GM23338 (cell line): ENCODE data around the gene APLN. TPM values are rescaled to one million over a fixed set of nuclear protein-coding genes. Genes with fewer than 3 reads are reported as not detected.

ENCODE experiments used
- ATAC-seq: fragments of 200-7000 bp; cut with Tn5 transposase; 3 replicates; pipeline ENCODE4 v1.9.1; 2020
- DNase-seq: peaks from one replicate; pipeline ENCODE4 v3.0.0-alpha.2; 2015; ENCODE audit warnings: low spot score
- H2AFZ ChIP-seq: fragments of 200-600 bp; sonication (generic); 2 replicates; pipeline ENCODE4 v1.8.0; 2016; ENCODE audit warnings: antibody characterized with exemption, mild to moderate bottlenecking, moderate library complexity
- H3F3A ChIP-seq: fragments of 200-600 bp; sonication (generic); replicated peaks from 2 replicates; pipeline ENCODE4 v1.8.0; 2017; ENCODE audit warnings: antibody characterized with exemption, mixed run types, low read depth
- H3K27ac ChIP-seq: fragments of 200-600 bp; sonication (generic); 2 replicates; pipeline ENCODE4 v1.6.1; 2016; ENCODE audit warnings: low read depth
- H3K27me3 ChIP-seq: fragments of 200-600 bp; sonication (generic); 2 replicates; pipeline ENCODE4 v1.8.0; 2016; ENCODE audit warnings: mild to moderate bottlenecking, mixed run types, moderate library complexity; ENCODE audit not compliant: insufficient read depth
- H3K36me3 ChIP-seq: fragments of 200-600 bp; sonication (generic); 2 replicates; pipeline ENCODE4 v1.8.0; 2016; ENCODE audit warnings: mild to moderate bottlenecking; ENCODE audit not compliant: insufficient read depth
- H3K4me1 ChIP-seq: fragments of 200-600 bp; sonication (generic); 2 replicates; pipeline ENCODE4 v1.8.0; 2016; ENCODE audit warnings: mild to moderate bottlenecking, moderate library complexity; ENCODE audit not compliant: insufficient read depth
- H3K4me2 ChIP-seq: fragments of 200-600 bp; sonication (generic); 2 replicates; pipeline ENCODE4 v1.7.1; 2017; ENCODE audit warnings: mixed run types
- H3K4me3 ChIP-seq: fragments of 200-600 bp; sonication (generic); 2 replicates; pipeline ENCODE4 v1.6.1; 2016; ENCODE audit warnings: mixed run types
- H3K79me2 ChIP-seq: fragments of 200-600 bp; sonication (generic); replicated peaks from 2 replicates; pipeline ENCODE4 v1.8.0; 2017; ENCODE audit warnings: mild to moderate bottlenecking; ENCODE audit not compliant: insufficient read depth
- H3K9me2 ChIP-seq: fragments of 200-600 bp; sonication (generic); 2 replicates; pipeline ENCODE4 v1.8.0; 2017; ENCODE audit not compliant: insufficient read depth
- H4K20me1 ChIP-seq: fragments of 200-600 bp; sonication (generic); replicated peaks from 2 replicates; pipeline ENCODE4 v1.8.0; 2017; ENCODE audit warnings: mild to moderate bottlenecking; ENCODE audit not compliant: insufficient read depth
- H3K27ac Mint-ChIP-seq: 2 replicates; pipeline ENCODE4 v1.8.0; 2020; ENCODE audit warnings: inconsistent platforms, mild to moderate bottlenecking, moderate library complexity, mixed read lengths
- H3K27me3 Mint-ChIP-seq: 3 replicates; pipeline ENCODE4 v1.8.0; 2022; ENCODE audit warnings: low read depth, mild to moderate bottlenecking, moderate library complexity, mixed read lengths, inconsistent platforms; ENCODE audit not compliant: insufficient read depth, poor library complexity
- H3K36me3 Mint-ChIP-seq: 3 replicates; pipeline ENCODE4 v1.8.0; 2021; ENCODE audit warnings: low read depth, mild to moderate bottlenecking, inconsistent platforms, moderate library complexity, mixed read lengths
- H3K4me1 Mint-ChIP-seq: 3 replicates; pipeline ENCODE4 v1.8.0; 2020; ENCODE audit warnings: mild to moderate bottlenecking, inconsistent platforms, mixed read lengths
- H3K4me3 Mint-ChIP-seq: 3 replicates; pipeline ENCODE4 v1.8.0; 2021; ENCODE audit warnings: moderate library complexity, mild to moderate bottlenecking, inconsistent platforms, mixed read lengths
- H3K9me3 Mint-ChIP-seq: 3 replicates; pipeline ENCODE4 v1.8.0; 2020; ENCODE audit warnings: moderate library complexity, mild to moderate bottlenecking, inconsistent platforms, mixed read lengths
- CREB1 ChIP-seq: fragments of 250-450 bp; sonication (Bioruptor Pico); IDR thresholded peaks from 2 replicates; pipeline ENCODE4 v1.5.0; 2020; ENCODE audit warnings: low read depth, mild to moderate bottlenecking, moderate library complexity
- EZH2 ChIP-seq: fragments of 200-600 bp; sonication (generic); IDR thresholded peaks from one replicate; pipeline ENCODE4 v1.8.0; 2017; ENCODE audit warnings: antibody characterized with exemption, mild to moderate bottlenecking, low read depth; ENCODE audit not compliant: unreplicated experiment
- EZH2phosphoT487 ChIP-seq: fragments of 200-600 bp; sonication (generic); IDR thresholded peaks from one replicate; pipeline ENCODE4 v1.8.1; 2018; ENCODE audit warnings: antibody characterized with exemption; ENCODE audit not compliant: unreplicated experiment
- NANOG ChIP-seq: IDR thresholded peaks from 2 replicates; pipeline ENCODE4 v1.6.1; 2016; ENCODE audit warnings: antibody characterized with exemption, borderline replicate concordance
- POLR2AphosphoS5 ChIP-seq: IDR thresholded peaks from 2 replicates; pipeline ENCODE4 v1.6.1; 2016; ENCODE audit warnings: antibody characterized with exemption, low read depth
- ZNF114 ChIP-seq: fragments of 250-450 bp; sonication (Bioruptor Pico); IDR thresholded peaks from 2 replicates; pipeline ENCODE4 v1.5.0; 2020; ENCODE audit warnings: mild to moderate bottlenecking, moderate library complexity
- polyA plus RNA-seq: library from polyadenylated mRNA; unstranded; fragments of >200 nt; fragmentation: Nextera tagmentation; extraction: Ambion mirVana; gene quantifications from 2 replicates; pipeline ENCODE4 v1.2.1, GENCODE V29; 2016
- total RNA-seq: library from RNA; depleted of rRNA; stranded (reverse); fragments of >200 nt; shearing (Covaris generic); gene quantifications from 2 replicates; pipeline ENCODE4 v1.2.3, GENCODE V29; 2014
- TF ChIP-seq, protein P1 (sequence below): IDR thresholded peaks from 2 replicates; pipeline ENCODE4 v1.6.1; 2016; ENCODE audit warnings: antibody characterized with exemption
- TF ChIP-seq, protein P2 (sequence below): IDR thresholded peaks from one replicate; pipeline ENCODE4 v1.6.1; 2018; ENCODE audit warnings: antibody characterized with exemption; ENCODE audit not compliant: unreplicated experiment

Gene APLN
- total and polyA plus RNA-seq, 2 experiments from 2014 or later, result 0.49 to 0.60 TPM

DNA sequence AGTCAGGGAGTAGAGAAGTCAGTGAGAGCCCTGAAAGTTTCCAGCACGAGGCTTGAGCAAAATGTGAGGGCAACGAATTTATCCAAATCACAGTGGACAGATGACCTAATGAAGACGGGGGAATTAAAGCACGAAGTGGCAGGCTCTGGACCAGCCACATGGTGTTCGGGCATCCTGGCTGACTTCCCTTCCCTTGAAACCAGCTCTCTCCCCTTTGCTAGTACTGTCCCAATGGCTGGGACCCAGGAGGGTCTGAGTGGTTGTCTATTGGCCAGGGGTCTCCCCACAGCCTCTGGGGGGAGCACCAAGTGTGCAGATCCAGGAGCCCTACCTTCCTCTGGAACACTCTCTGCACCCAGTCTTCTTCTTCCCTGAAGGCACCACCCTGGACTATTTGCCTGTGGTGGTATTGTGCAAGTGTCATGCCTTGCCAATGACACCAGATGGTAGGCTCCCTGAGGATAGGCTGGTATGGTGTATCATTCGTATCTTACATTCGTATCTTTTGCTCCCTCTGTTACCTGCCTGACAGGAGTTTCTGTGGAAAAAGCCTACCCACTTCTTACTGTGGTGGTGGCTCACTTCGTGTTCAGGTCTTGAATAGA, 2.1 kb downstream of the APLN start:
- Histone ChIP-seq H3K4me3 (no peak overlapping the region), H3K36me3 (no peaks in the 10 kb centered on the region), H3K27me3 (peaks cover 49% of the 10 kb centered on the region), H3K27ac (no peak overlapping the region), H3K79me2 (no peaks in the 10 kb centered on the region), H4K20me1 (no peaks in the 10 kb centered on the region), H3K9me2 (no peaks in the 10 kb centered on the region), H3K4me2 (no peak overlapping the region), H3F3A (no peaks in the 10 kb centered on the region), H2AFZ (no peak overlapping the region), H3K4me1 (no peaks in the 10 kb centered on the region)
- no peak for TF ChIP-seq CREB1 (CRISPR knock-in tag)
- Mint-ChIP-seq H3K4me1 (peaks cover 20% of the 10 kb centered on the region), H3K27me3 (peaks cover 45% of the 10 kb centered on the region), H3K9me3 (no peaks in the 10 kb centered on the region), H3K36me3 (no peaks in the 10 kb centered on the region), H3K27ac (no peak overlapping the region), H3K4me3 (peak overlapping the region; percentile 21; the same call in 1 of the 3 replicates)
- no peak for DNase-seq
- no peak for ATAC-seq

DNA sequence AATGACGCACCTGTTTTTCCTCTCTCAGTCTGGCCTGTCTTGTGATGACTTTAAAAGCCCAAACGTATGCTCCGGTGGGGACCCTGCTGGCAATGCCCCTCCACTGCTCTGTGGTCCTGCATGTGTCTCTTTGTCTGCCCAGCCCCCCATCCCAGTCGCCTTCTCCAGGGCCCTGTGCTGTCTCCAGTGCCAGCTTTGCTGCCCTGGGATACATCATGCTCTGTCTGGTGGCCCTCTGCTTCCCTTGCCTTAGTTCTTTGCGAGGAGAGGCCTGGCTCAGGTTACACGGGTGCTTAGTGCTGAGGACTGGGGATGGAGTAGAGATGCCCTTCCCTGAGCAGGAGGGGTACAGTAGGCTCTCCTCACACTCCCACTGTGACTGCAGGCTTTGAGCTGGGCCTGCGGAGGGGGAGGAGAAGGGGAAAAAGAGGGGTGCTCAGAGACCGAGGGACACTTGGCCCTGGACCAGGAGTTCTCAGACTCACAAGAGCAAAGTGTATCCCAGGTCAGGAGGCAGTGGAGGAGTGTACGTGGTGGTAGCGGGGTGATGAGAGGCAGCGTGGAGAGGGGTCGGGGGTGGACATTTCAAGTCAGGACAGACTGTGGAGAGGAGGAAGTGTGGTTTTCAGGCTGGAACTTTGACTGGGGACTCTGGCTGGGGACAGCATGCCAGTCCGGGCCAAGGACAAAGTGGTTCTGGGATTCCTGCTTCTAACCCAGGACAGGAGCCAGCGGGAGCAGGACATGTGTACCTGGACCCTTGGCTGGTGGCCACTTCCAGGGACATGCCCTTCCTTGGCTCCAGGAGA, 2.8 kb downstream of the APLN start:
- no peaks in the 10 kb centered on the region for H3K9me2 ChIP-seq
- Mint-ChIP-seq H3K9me3 (no peaks in the 10 kb centered on the region), H3K4me3 (no peak overlapping the region; the same call in 2 of the 3 replicates), H3K4me1 (peaks cover 20% of the 10 kb centered on the region), H3K27ac (no peak overlapping the region), H3K36me3 (no peaks in the 10 kb centered on the region), H3K27me3 (peaks cover 45% of the 10 kb centered on the region)
- H4K20me1 ChIP-seq, result no peaks in the 10 kb centered on the region
- no peaks in the 10 kb centered on the region for H3K36me3 ChIP-seq
- no peak overlapping the region for H3K27ac ChIP-seq
- no peaks in the 10 kb centered on the region for H3F3A ChIP-seq
- peaks cover 49% of the 10 kb centered on the region for H3K27me3 ChIP-seq
- ATAC-seq, result no peak; the same call in 2 of the 3 replicates
- no peak overlapping the region for H3K4me3 ChIP-seq
- DNase-seq, result no peak
- H3K4me2 ChIP-seq, result no peak overlapping the region
- no peak for TF ChIP-seq POLR2AphosphoS5
- no peak for TF ChIP-seq CREB1 (CRISPR knock-in tag)
- no peak for TF ChIP-seq NANOG
- TF ChIP-seq EZH2, result no peak
- TF ChIP-seq, protein P1, sequence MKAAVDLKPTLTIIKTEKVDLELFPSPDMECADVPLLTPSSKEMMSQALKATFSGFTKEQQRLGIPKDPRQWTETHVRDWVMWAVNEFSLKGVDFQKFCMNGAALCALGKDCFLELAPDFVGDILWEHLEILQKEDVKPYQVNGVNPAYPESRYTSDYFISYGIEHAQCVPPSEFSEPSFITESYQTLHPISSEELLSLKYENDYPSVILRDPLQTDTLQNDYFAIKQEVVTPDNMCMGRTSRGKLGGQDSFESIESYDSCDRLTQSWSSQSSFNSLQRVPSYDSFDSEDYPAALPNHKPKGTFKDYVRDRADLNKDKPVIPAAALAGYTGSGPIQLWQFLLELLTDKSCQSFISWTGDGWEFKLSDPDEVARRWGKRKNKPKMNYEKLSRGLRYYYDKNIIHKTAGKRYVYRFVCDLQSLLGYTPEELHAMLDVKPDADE, result no peak
- TF ChIP-seq, protein P2, sequence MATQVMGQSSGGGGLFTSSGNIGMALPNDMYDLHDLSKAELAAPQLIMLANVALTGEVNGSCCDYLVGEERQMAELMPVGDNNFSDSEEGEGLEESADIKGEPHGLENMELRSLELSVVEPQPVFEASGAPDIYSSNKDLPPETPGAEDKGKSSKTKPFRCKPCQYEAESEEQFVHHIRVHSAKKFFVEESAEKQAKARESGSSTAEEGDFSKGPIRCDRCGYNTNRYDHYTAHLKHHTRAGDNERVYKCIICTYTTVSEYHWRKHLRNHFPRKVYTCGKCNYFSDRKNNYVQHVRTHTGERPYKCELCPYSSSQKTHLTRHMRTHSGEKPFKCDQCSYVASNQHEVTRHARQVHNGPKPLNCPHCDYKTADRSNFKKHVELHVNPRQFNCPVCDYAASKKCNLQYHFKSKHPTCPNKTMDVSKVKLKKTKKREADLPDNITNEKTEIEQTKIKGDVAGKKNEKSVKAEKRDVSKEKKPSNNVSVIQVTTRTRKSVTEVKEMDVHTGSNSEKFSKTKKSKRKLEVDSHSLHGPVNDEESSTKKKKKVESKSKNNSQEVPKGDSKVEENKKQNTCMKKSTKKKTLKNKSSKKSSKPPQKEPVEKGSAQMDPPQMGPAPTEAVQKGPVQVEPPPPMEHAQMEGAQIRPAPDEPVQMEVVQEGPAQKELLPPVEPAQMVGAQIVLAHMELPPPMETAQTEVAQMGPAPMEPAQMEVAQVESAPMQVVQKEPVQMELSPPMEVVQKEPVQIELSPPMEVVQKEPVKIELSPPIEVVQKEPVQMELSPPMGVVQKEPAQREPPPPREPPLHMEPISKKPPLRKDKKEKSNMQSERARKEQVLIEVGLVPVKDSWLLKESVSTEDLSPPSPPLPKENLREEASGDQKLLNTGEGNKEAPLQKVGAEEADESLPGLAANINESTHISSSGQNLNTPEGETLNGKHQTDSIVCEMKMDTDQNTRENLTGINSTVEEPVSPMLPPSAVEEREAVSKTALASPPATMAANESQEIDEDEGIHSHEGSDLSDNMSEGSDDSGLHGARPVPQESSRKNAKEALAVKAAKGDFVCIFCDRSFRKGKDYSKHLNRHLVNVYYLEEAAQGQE, result no peak
- TF ChIP-seq ZNF114 (CRISPR knock-in tag), result no peak
- no peak for TF ChIP-seq EZH2phosphoT487
- no peaks in the 10 kb centered on the region for H3K4me1 ChIP-seq
- no peaks in the 10 kb centered on the region for H3K79me2 ChIP-seq
- H2AFZ ChIP-seq, result no peak overlapping the region
